Left ventricle myocardium inferior (tissue), 1 donor: Measurements from ENCODE around the gene FNDC3B. TPM values are rescaled to one million over a fixed set of nuclear protein-coding genes. Genes with fewer than 3 reads are reported as not detected.

Experiments
- DNase-seq: peaks from one replicate; pipeline ENCODE4 v3.0.0-alpha.2; 2020
- H3K27ac ChIP-seq: fragments of 200-600 bp; replicated peaks from 2 replicates; pipeline ENCODE4 v1.8.0; 2021
- H3K27me3 ChIP-seq: fragments of 200-600 bp; 2 replicates; pipeline ENCODE4 v1.8.0; 2021; ENCODE audit warnings: low read depth
- H3K36me3 ChIP-seq: fragments of 200-600 bp; 2 replicates; pipeline ENCODE4 v1.8.0; 2021
- H3K4me1 ChIP-seq: fragments of 200-600 bp; 2 replicates; pipeline ENCODE4 v1.8.0; 2021
- H3K4me3 ChIP-seq: fragments of 200-600 bp; 2 replicates; pipeline ENCODE4 v1.8.0; 2021; ENCODE audit warnings: mild to moderate bottlenecking, moderate library complexity
- H3K9me3 ChIP-seq: fragments of 200-600 bp; replicated peaks from 2 replicates; pipeline ENCODE4 v1.8.0; 2021
- intact Hi-C: fragments of 100-400 bp; cut with micrococcal nuclease; formaldehyde crosslinking; loops from one replicate; pipeline ENCODE4 v1.11.0; 2022
- total RNA-seq: library from RNA; stranded (reverse); fragmentation: NEBNext Ultra II Directional; extraction: Animal tissue kit (Norgen Biotek cat#: 25700); gene quantifications from one replicate; pipeline ENCODE4 v1.2.1, GENCODE V29; 2021
- TF ChIP-seq, protein P1 (sequence below): fragments of 200-600 bp; IDR thresholded peaks from 2 replicates; pipeline ENCODE4 v1.8.0; 2021; ENCODE audit warnings: antibody characterized with exemption, mild to moderate bottlenecking, borderline replicate concordance
- donor health status: DM: no; HTN: yes; CAD: no; lungs with severe emphysema.

FNDC3B gene
- total RNA-seq, 1 donor from 2014 or later = 75.7 TPM

DNA sequence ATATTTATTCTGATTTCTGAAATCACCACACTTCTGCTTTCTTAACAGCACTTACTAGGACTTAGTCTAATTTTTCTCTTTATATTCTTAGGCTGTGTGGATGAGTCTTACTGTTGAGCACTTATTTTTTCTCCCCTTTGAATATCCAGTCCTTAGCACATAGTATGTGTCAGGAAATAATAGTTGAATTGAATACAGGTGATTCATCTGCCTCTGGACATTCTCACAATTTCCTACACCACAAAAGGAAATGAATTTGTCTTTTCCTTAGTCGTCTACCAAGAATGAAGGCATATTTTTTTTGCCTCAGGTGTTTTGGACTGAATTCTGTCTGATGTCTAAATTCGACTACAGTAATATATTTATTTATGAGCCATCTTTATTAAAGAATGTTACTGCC is 204.6 kb downstream of the FNDC3B start:
- Histone ChIP-seq H3K36me3 (peaks cover 20% of the 10 kb centered on the region), H3K27me3 (no peaks in the 10 kb centered on the region), H3K9me3 (peaks cover 11% of the 10 kb centered on the region), H3K27ac (no peak overlapping the region), H3K4me1 (peaks cover 35% of the 10 kb centered on the region), H3K4me3 (no peak overlapping the region)
- no peak for DNase-seq
- TF ChIP-seq, protein P1, sequence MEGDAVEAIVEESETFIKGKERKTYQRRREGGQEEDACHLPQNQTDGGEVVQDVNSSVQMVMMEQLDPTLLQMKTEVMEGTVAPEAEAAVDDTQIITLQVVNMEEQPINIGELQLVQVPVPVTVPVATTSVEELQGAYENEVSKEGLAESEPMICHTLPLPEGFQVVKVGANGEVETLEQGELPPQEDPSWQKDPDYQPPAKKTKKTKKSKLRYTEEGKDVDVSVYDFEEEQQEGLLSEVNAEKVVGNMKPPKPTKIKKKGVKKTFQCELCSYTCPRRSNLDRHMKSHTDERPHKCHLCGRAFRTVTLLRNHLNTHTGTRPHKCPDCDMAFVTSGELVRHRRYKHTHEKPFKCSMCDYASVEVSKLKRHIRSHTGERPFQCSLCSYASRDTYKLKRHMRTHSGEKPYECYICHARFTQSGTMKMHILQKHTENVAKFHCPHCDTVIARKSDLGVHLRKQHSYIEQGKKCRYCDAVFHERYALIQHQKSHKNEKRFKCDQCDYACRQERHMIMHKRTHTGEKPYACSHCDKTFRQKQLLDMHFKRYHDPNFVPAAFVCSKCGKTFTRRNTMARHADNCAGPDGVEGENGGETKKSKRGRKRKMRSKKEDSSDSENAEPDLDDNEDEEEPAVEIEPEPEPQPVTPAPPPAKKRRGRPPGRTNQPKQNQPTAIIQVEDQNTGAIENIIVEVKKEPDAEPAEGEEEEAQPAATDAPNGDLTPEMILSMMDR = no peak
- intact Hi-C loops = no loop called here

DNA sequence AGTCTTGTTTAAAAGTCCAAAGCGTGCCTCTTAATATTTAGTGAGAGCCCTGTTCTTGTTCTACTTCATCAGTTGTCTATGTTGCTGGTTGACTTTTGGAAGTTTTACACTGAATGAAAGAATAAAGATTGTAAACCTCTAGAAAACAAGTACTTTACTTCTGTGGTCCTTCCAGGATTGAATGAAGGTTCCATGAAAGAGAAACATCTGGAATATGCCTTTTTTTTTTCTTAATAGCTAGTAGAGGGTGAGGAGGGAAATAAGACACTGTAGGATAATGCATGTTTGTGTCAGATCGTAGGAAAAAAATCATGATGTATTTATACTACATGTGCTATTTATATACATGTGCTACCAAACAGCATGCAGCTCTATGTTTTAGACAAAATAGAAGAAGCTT is 205.9 kb downstream of the FNDC3B start:
- Histone ChIP-seq H3K27ac (no peak overlapping the region), H3K36me3 (peaks cover 20% of the 10 kb centered on the region), H3K9me3 (peaks cover 11% of the 10 kb centered on the region), H3K27me3 (no peaks in the 10 kb centered on the region), H3K4me1 (peaks cover 34% of the 10 kb centered on the region), H3K4me3 (no peak overlapping the region)
- intact Hi-C loops = no loop called here
- no peak for DNase-seq
- TF ChIP-seq, protein P1 = no peak

GRCh38 chr3:172246107-172246844 is 206.9 kb downstream of the FNDC3B start:
- peaks cover 24% of the 10 kb centered on the region for H3K36me3 ChIP-seq
- intact Hi-C loops = no loop called here
- DNase-seq = no peak
- peak overlapping the region; percentile 17 for H3K27ac ChIP-seq
- no peak overlapping the region for H3K4me3 ChIP-seq
- TF ChIP-seq, protein P1 = no peak
- peaks cover 11% of the 10 kb centered on the region for H3K9me3 ChIP-seq
- peaks cover 34% of the 10 kb centered on the region for H3K4me1 ChIP-seq
- no peaks in the 10 kb centered on the region for H3K27me3 ChIP-seq

DNA sequence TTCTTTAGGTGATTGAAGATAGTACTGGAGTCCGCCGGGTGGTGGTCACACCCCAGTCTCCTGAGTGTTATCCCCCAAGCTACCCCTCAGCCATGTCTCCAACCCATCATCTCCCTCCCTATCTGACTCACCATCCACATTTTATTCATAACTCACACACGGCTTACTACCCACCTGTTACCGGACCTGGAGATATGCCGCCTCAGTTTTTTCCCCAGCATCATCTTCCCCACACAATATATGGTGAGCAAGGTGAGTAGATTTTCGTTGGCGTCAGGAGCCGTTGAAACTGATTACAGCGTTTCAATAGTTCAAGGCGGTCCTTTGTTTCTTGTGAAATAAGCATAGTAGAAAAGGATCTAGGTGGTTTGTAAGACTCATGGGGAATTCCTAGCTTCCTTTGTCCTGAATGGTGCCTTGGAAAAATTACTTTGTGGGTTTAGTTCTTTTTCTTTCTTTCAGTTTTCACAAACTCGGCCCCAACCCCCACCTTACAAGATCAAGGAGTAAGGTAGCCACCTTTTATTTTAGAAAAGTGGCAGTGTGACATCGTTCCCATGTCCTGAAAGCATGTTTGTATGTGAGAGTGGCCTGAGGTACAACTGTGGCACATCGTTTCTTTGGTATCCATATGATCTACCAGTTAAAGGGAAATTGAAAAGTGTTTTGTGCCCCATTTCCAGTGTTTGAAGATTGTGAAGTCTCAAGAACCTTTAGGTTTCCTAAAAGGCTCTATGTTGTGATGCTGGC is 208.3 kb downstream of the FNDC3B start:
- Histone ChIP-seq H3K4me1 (peaks cover 34% of the 10 kb centered on the region), H3K36me3 (peaks cover 29% of the 10 kb centered on the region), H3K27ac (no peak overlapping the region), H3K27me3 (no peaks in the 10 kb centered on the region), H3K9me3 (peaks cover 3% of the 10 kb centered on the region), H3K4me3 (no peak overlapping the region)
- DNase-seq = no peak
- TF ChIP-seq, protein P1 = no peak
- intact Hi-C loops = no loop called here

DNA sequence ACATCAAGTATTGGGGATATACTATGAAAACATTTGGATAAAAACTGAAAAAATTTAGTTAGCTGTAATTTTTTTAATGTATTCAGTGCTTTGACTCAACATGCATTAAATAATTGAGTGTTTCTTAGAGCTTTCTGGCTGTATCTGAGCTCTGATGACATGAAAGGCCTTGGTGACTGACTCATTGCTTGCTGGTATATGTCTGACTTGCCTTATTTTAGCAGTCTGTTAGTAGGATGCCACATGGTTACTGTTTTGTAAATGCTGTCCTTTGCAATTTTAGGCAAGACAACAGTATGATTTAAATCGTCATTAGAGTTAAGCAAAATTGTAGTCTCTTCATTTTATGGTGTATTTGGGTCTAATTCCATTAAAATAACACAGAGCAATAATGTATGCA is 209.7 kb downstream of the FNDC3B start:
- H3K27me3 ChIP-seq = no peaks in the 10 kb centered on the region

More for the DNA sequence above, 209.7 kb downstream of the FNDC3B start:
- H3K9me3 ChIP-seq = no peaks in the 10 kb centered on the region
- peaks cover 32% of the 10 kb centered on the region for H3K36me3 ChIP-seq
- intact Hi-C loops = no loop called here
- no peak for DNase-seq
- H3K4me1 ChIP-seq = peaks cover 39% of the 10 kb centered on the region
- H3K27ac ChIP-seq = no peak overlapping the region
- H3K4me3 ChIP-seq = no peak overlapping the region
- TF ChIP-seq, protein P1 = no peak
